ENCODE data around the gene HOMER2. TPM values are rescaled to one million over a fixed set of nuclear protein-coding genes. Genes with fewer than 3 reads are reported as not detected.
"Not testable (repeated sequence)": the region's sequence is repeated elsewhere in the genome, so short reads cannot be mapped to it uniquely, and the experiment has no call there.

Gene HOMER2
- 14.4 TPM for polyA plus RNA-seq (2013, experiment 1 of 2)
- polyA plus RNA-seq (2013, experiment 2 of 2), result 13.8 TPM

DNA sequence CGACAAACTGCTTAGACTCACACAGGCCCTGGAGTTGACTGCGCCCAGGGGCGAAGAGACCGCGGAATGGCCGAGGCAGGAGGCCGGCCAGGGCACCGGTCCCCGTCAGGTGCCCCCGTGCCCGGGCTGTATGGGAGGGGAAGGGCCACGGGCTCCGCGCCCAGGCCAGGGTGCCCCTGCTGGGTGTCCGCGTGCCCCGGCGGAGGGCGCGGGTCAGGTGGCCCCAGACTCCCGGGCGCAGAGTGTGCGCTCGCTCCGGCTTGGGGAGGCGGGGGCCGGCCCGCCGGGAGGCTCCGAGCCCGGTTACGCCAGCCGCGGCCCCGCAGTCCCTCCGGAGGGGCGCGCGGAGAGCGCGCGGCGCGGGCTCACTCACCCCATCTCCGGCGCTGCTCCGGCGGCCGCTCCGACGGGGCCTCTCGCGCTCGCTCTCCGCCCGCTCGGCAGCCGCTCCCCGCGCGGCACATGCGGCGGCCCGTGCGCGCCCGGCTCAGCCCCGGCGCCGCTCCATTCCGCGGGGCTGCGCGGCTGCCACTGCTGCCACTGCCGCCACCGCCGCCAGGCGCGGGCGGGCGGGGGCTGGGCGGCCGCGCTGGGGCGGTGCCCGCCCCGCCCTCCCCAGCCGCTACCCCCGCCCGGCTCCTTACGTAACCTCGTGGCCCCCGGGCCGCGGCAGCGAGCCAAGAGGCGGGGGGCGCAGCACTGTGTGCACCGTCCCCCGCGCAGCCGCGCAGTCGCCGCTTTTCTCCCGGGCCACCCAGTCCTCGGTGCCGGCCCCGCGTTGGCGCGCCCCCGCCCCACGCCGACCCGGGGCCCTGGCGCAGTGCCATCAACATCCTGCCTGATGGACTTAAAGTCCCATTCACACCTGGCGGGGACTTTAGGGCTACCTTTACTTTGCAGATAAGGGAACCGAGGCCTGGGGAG lies at the start of gene HOMER2:
HOMER2 (minus strand) TSS at position 563 of the 924 bp plus-strand sequence; CDS start at position 378, 185 bp downstream.
- no peaks in the 10 kb centered on the region for H3K79me1 ChIP-seq (ENCODE audit: low read depth, low read length)
- H4K91ac ChIP-seq (ENCODE audit: low read depth, low read length, poor library complexity), result no peak within 1 kb of the TSS
- no peak within 1 kb of the TSS for H2BK12ac ChIP-seq (ENCODE audit: low read length)
- peak within 1 kb of the TSS; percentile 48 to 89 for H3K4me3 ChIP-seq (ENCODE audit: low read length in 2 of 2)
- H3K4me1 ChIP-seq (ENCODE audit: control insufficient read depth in 2 of 2, insufficient read depth in 1 of 2, low read depth in 1 of 2, low read length in 2 of 2), result no peaks in the 10 kb centered on the region
- H2BK15ac ChIP-seq (ENCODE audit: low read length), result no peak within 1 kb of the TSS
- H2AFZ ChIP-seq (ENCODE audit: low read length), result peak within 1 kb of the TSS; percentile 88
- H3K27ac ChIP-seq (replicated peaks; ENCODE audit: low read length), result no peak within 1 kb of the TSS
- no peaks in the 10 kb centered on the region for H3K9me3 ChIP-seq (replicated peaks in 1 of 2; ENCODE audit: control insufficient read depth in 2 of 2, insufficient read depth in 1 of 2, low read depth in 1 of 2, low read length in 2 of 2)
- no peak within 1 kb of the TSS for H2BK5ac ChIP-seq (ENCODE audit: low read length)
- peak within 1 kb of the TSS; percentile 84 for H3K18ac ChIP-seq (ENCODE audit: low read length)
- H3K36me3 ChIP-seq (replicated peaks in 1 of 2; ENCODE audit: control insufficient read depth in 2 of 2, insufficient read depth in 2 of 2, low read length in 2 of 2), result no peaks in the 10 kb centered on the region
- no peak within 1 kb of the TSS for H2BK120ac ChIP-seq (ENCODE audit: low read depth, low read length)
- peak; percentile 40 for DNase-seq (ENCODE audit: low spot score)
- H3K9ac ChIP-seq (ENCODE audit: low read depth, low read length, poor library complexity), result peak within 1 kb of the TSS; percentile 40
- peaks cover 0 to 10% (median 7%) of the 10 kb centered on the region in 3 experiments for H3K27me3 ChIP-seq (ENCODE audit: control insufficient read depth in 3 of 3, insufficient read depth in 3 of 3, low read depth in 1 of 3, low read length in 3 of 3)
- H3K23ac ChIP-seq (ENCODE audit: low read depth, low read length, poor library complexity), result no peak within 1 kb of the TSS
- peak within 1 kb of the TSS; percentile 51 for H3K14ac ChIP-seq (ENCODE audit: low read length)
- H3K4me2 ChIP-seq (ENCODE audit: insufficient read depth, low read length, poor library complexity, severe bottlenecking), result peak within 1 kb of the TSS; percentile 63
- H4K8ac ChIP-seq (ENCODE audit: low read depth, low read length), result no peak within 1 kb of the TSS
- no CpG with 5 or more reads among the region's 119 CpGs for WGBS, 2 donors (ENCODE audit: extremely low coverage in 2 of 2, insufficient read length in 2 of 2, insufficient replicate concordance in 1 of 2)
- no peak within 1 kb of the TSS for H3K4ac ChIP-seq (ENCODE audit: low read length)
- H2AK5ac ChIP-seq (ENCODE audit: low read depth, low read length), result no peak within 1 kb of the TSS

DNA sequence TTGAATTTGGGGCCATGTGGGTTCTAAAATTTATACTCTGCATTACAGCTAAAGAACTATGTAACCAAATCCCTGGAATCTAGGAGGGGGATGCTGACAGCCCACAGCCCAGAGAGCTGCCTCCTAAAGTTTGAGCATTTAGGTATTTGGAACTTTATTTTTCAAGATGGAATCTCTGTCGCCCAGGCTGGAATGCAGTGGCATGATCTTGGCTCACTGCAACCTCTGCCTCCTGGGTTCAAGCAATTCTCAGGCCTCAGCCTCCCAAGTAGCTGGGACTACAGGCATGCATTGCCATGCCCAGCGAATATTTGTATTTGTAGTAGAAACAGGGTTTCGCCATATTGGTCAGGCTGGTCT lies 48.1 kb upstream of the HOMER2 start:
- not testable (repeated sequence) for H3K9ac ChIP-seq (ENCODE audit: low read depth, low read length, poor library complexity); H4K91ac ChIP-seq (ENCODE audit: low read depth, low read length, poor library complexity); H2BK12ac ChIP-seq (ENCODE audit: low read length); H3K4me1 ChIP-seq (ENCODE audit: control insufficient read depth in 2 of 2, insufficient read depth in 1 of 2, low read depth in 1 of 2, low read length in 2 of 2); H2AK5ac ChIP-seq (ENCODE audit: low read depth, low read length); H4K8ac ChIP-seq (ENCODE audit: low read depth, low read length); H3K18ac ChIP-seq (ENCODE audit: low read length); H3K27me3 ChIP-seq (ENCODE audit: control insufficient read depth in 3 of 3, insufficient read depth in 3 of 3, low read depth in 1 of 3, low read length in 3 of 3); H3K9me3 ChIP-seq (replicated peaks in 1 of 2; ENCODE audit: control insufficient read depth in 2 of 2, insufficient read depth in 1 of 2, low read depth in 1 of 2, low read length in 2 of 2); H3K4me2 ChIP-seq (ENCODE audit: insufficient read depth, low read length, poor library complexity, severe bottlenecking); H2AFZ ChIP-seq (ENCODE audit: low read length); H2BK120ac ChIP-seq (ENCODE audit: low read depth, low read length); H3K14ac ChIP-seq (ENCODE audit: low read length); H3K4me3 ChIP-seq (ENCODE audit: low read length in 2 of 2); H3K27ac ChIP-seq (replicated peaks; ENCODE audit: low read length); H3K4ac ChIP-seq (ENCODE audit: low read length); H2BK15ac ChIP-seq (ENCODE audit: low read length); H3K23ac ChIP-seq (ENCODE audit: low read depth, low read length, poor library complexity); H2BK5ac ChIP-seq (ENCODE audit: low read length); DNase-seq (ENCODE audit: low spot score); H3K79me1 ChIP-seq (ENCODE audit: low read depth, low read length)
- no CpG with 5 or more reads among the region's 3 CpGs for WGBS, 2 donors (ENCODE audit: extremely low coverage in 2 of 2, insufficient read length in 2 of 2, insufficient replicate concordance in 1 of 2)
- peaks cover 2 to 18% of the 10 kb centered on the region in 2 donors for H3K36me3 ChIP-seq (replicated peaks in 1 of 2; ENCODE audit: control insufficient read depth in 2 of 2, insufficient read depth in 2 of 2, low read length in 2 of 2)

DNA sequence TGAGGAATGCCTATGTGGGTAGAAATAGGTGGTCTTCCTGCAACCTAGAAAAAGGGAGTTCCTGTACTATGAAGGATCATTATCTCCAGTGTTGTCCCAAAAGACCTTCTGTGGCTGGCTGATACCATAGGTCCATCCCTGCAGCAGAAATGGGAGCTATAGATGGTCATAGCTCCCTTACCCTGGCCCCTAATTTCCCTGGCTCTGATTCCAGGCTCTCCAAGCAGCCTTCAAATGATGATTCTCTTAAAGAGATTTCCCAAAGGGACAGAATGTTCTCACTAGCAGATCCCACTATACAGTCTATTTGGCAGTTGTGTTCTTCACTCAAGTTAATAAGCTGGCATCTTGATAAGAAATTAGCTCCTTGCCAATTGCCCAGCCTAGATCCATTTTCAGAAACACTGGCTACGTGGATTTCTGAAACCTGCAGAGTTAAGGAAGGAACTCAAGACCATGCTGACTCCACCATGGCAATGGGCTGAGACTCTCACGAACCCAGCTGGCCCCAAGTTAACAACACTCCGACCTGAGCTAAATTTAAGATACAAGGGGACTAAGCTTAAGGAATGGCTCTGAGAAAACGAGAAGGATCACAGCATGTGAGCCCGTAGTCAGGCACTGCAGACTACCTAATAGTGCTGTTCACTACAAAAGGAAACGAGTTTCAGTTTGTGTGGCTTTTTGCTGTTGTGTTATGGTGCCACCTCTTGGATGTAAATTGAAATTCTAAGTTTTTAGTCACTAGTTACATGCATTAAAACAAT lies 47.6 kb upstream of the HOMER2 start:
- WGBS, 2 donors (ENCODE audit: extremely low coverage in 2 of 2, insufficient read length in 2 of 2, insufficient replicate concordance in 1 of 2), result no CpG with 5 or more reads among the region's 6 CpGs

DNA sequence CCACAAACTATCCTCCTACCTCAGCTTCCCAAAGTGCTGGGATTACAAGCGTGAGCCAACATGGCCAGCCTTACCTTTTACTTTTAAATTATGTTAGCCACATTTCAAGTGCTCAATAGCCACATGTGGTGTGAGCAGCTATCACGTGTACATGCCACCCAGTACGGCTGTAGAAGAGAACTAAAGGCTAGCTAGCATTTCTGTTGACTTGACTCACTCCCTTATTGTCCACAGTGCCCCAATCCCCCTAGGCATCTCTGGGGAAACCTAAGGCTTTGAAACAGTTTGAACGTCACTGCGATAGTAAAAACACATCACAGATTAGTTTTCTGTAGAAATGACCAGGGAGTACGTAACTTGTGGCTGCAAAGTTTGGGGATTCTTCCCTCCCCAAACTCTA lies 46.9 kb upstream of the HOMER2 start:
- no peaks in the 10 kb centered on the region for H3K27me3 ChIP-seq (ENCODE audit: control insufficient read depth in 3 of 3, insufficient read depth in 3 of 3, low read depth in 1 of 3, low read length in 3 of 3)
- H3K79me1 ChIP-seq (ENCODE audit: low read depth, low read length), result no peaks in the 10 kb centered on the region
- WGBS, 2 donors (ENCODE audit: extremely low coverage in 2 of 2, insufficient read length in 2 of 2, insufficient replicate concordance in 1 of 2), result no CpG with 5 or more reads among the region's 6 CpGs
- peaks cover 2 to 7% of the 10 kb centered on the region in 2 donors for H3K36me3 ChIP-seq (replicated peaks in 1 of 2; ENCODE audit: control insufficient read depth in 2 of 2, insufficient read depth in 2 of 2, low read length in 2 of 2)
- H2AFZ ChIP-seq (ENCODE audit: low read length), result no peak overlapping the region
- no peak overlapping the region for H2BK5ac ChIP-seq (ENCODE audit: low read length)
- H3K18ac ChIP-seq (ENCODE audit: low read length), result no peak overlapping the region
- H2BK12ac ChIP-seq (ENCODE audit: low read length), result no peak overlapping the region
- H4K8ac ChIP-seq (ENCODE audit: low read depth, low read length), result no peak overlapping the region
- H2BK15ac ChIP-seq (ENCODE audit: low read length), result no peak overlapping the region
- H3K4ac ChIP-seq (ENCODE audit: low read length), result no peak overlapping the region
- H2BK120ac ChIP-seq (ENCODE audit: low read depth, low read length), result no peak overlapping the region
- no peak overlapping the region for H2AK5ac ChIP-seq (ENCODE audit: low read depth, low read length)
- H3K4me2 ChIP-seq (ENCODE audit: insufficient read depth, low read length, poor library complexity, severe bottlenecking), result no peak overlapping the region
- H3K23ac ChIP-seq (ENCODE audit: low read depth, low read length, poor library complexity), result no peak overlapping the region
- no peaks in the 10 kb centered on the region for H3K4me1 ChIP-seq (ENCODE audit: control insufficient read depth in 2 of 2, insufficient read depth in 1 of 2, low read depth in 1 of 2, low read length in 2 of 2)
- H3K4me3 ChIP-seq (ENCODE audit: low read length in 2 of 2), result no peak overlapping the region
- H3K9me3 ChIP-seq (replicated peaks in 1 of 2; ENCODE audit: control insufficient read depth in 2 of 2, insufficient read depth in 1 of 2, low read depth in 1 of 2, low read length in 2 of 2), result peaks cover 0 to 2% of the 10 kb centered on the region in 2 donors
- no peak overlapping the region for H4K91ac ChIP-seq (ENCODE audit: low read depth, low read length, poor library complexity)
- no peak overlapping the region for H3K27ac ChIP-seq (replicated peaks; ENCODE audit: low read length)
- DNase-seq (ENCODE audit: low spot score), result no peak
- H3K9ac ChIP-seq (ENCODE audit: low read depth, low read length, poor library complexity), result no peak overlapping the region
- no peak overlapping the region for H3K14ac ChIP-seq (ENCODE audit: low read length)

More for the DNA sequence above, 47.6 kb upstream of the HOMER2 start:
- no peak overlapping the region for H3K9ac ChIP-seq (ENCODE audit: low read depth, low read length, poor library complexity)
- H3K14ac ChIP-seq (ENCODE audit: low read length), result no peak overlapping the region
- no peak overlapping the region for H2BK15ac ChIP-seq (ENCODE audit: low read length)
- no peak overlapping the region for H2BK12ac ChIP-seq (ENCODE audit: low read length)
- peaks cover 0 to 2% of the 10 kb centered on the region in 2 donors for H3K9me3 ChIP-seq (replicated peaks in 1 of 2; ENCODE audit: control insufficient read depth in 2 of 2, insufficient read depth in 1 of 2, low read depth in 1 of 2, low read length in 2 of 2)
- H3K4me2 ChIP-seq (ENCODE audit: insufficient read depth, low read length, poor library complexity, severe bottlenecking), result no peak overlapping the region
- no peaks in the 10 kb centered on the region for H3K4me1 ChIP-seq (ENCODE audit: control insufficient read depth in 2 of 2, insufficient read depth in 1 of 2, low read depth in 1 of 2, low read length in 2 of 2)
- peak overlapping the region; percentile 63 for H2AFZ ChIP-seq (ENCODE audit: low read length)
- no peak overlapping the region for H4K91ac ChIP-seq (ENCODE audit: low read depth, low read length, poor library complexity)
- H3K36me3 ChIP-seq (replicated peaks in 1 of 2; ENCODE audit: control insufficient read depth in 2 of 2, insufficient read depth in 2 of 2, low read length in 2 of 2), result peaks cover 2 to 13% of the 10 kb centered on the region in 2 donors
- no peak overlapping the region for H2BK120ac ChIP-seq (ENCODE audit: low read depth, low read length)
- H3K27ac ChIP-seq (replicated peaks; ENCODE audit: low read length), result no peak overlapping the region
- H3K79me1 ChIP-seq (ENCODE audit: low read depth, low read length), result no peaks in the 10 kb centered on the region
- H2AK5ac ChIP-seq (ENCODE audit: low read depth, low read length), result no peak overlapping the region
- H3K18ac ChIP-seq (ENCODE audit: low read length), result no peak overlapping the region
- no peak overlapping the region for H3K23ac ChIP-seq (ENCODE audit: low read depth, low read length, poor library complexity)
- H3K4ac ChIP-seq (ENCODE audit: low read length), result no peak overlapping the region
- peak; percentile 12 for DNase-seq (ENCODE audit: low spot score)
- H4K8ac ChIP-seq (ENCODE audit: low read depth, low read length), result no peak overlapping the region
- no peak overlapping the region for H3K4me3 ChIP-seq (ENCODE audit: low read length in 2 of 2)
- no peak overlapping the region for H2BK5ac ChIP-seq (ENCODE audit: low read length)
- no peaks in the 10 kb centered on the region for H3K27me3 ChIP-seq (ENCODE audit: control insufficient read depth in 3 of 3, insufficient read depth in 3 of 3, low read depth in 1 of 3, low read length in 3 of 3)

Measured in neuronal stem cell (in vitro differentiated cells).